Duodenal mucosa (tissue), 2 donors: ENCODE data around the gene COX5B.
"Not testable (repeated sequence)": the region's sequence is repeated elsewhere in the genome, so short reads cannot be mapped to it uniquely, and the experiment has no call there.

Experiments used
- H3K27ac ChIP-seq: one replicate; pipeline ENCODE4 v1.7.0; 2013; ENCODE audit warnings: low read depth, low read length
- H3K27me3 ChIP-seq, 2 donors: one replicate each; pipeline ENCODE4 v1.7.0; 2013; ENCODE audit warnings: low read length in 2 of 2, control low read depth in 1 of 2; ENCODE audit not compliant: insufficient read depth in 2 of 2, control insufficient read depth in 1 of 2
- H3K36me3 ChIP-seq, 2 donors: one replicate each; pipeline ENCODE4 v1.7.0; 2013; ENCODE audit warnings: low read length in 2 of 2, control low read depth in 1 of 2; ENCODE audit not compliant: insufficient read depth in 2 of 2, control insufficient read depth in 1 of 2
- H3K4me1 ChIP-seq, 2 donors: one replicate each; pipeline ENCODE4 v1.7.0; 2013; ENCODE audit warnings: low read length in 2 of 2, control low read depth in 1 of 2; ENCODE audit not compliant: insufficient read depth in 2 of 2, control insufficient read depth in 1 of 2
- H3K4me3 ChIP-seq, 2 donors: one replicate each; pipeline ENCODE4 v1.7.0; 2013; ENCODE audit warnings: low read length in 2 of 2, low read depth in 1 of 2
- H3K9ac ChIP-seq, 2 donors: one replicate each; pipeline ENCODE4 v1.7.0; 2013; ENCODE audit warnings: low read length in 2 of 2, low read depth in 1 of 2
- H3K9me3 ChIP-seq, 2 donors: one replicate each; pipeline ENCODE4 v1.7.0; 2013; ENCODE audit warnings: low read length in 2 of 2, control low read depth in 1 of 2; ENCODE audit not compliant: control insufficient read depth in 1 of 2

COX5B gene, protein sequence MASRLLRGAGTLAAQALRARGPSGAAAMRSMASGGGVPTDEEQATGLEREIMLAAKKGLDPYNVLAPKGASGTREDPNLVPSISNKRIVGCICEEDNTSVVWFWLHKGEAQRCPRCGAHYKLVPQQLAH

DNA sequence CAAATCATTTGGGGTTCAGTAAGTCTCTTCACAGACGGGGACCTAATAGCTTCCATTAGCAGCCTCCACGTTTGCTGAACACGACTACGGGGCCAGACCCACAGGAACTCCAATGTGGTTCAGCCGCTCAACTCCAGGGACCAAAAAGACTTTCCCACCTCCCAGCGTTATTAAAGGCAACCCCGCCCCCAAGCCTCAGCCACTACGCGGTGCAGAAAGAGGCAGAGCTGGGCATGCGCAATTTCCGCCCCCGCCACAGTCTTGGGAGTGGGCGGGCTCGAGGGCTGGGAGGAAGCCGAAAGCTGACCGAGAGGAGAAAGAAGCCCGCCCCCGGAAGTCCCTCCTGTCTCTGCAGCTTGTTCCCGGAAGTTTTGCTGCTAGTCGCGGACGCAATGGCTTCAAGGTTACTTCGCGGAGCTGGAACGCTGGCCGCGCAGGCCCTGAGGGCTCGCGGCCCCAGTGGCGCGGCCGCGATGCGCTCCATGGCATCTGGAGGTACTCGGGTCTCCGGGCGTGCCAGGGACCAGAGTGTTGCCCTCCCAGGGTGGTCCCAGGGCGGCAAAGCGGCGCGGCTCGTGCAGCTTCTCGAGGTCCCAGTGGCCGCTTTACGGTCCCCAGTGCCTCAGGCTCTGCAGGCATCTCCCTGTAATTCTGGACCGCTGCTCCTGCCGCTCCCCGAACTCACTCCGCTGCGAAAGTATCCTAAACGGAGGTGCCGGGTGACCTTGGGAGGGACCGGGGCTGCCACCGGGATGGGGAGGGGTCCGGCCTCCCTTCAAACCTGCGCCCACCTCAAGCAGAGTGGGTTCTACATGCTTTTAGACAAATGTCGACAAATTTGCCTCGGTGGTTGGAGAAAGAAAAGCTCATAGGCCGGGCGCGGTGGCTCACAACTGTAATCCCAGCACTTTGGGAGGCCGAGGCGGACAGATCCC lies at the start of gene COX5B:
COX5B (plus strand) TSS at position 368 of the 935 bp plus-strand sequence; CDS start at position 393, 25 bp downstream.
- peak within 1 kb of the TSS; percentile 99 for H3K9ac ChIP-seq
- H3K4me1 ChIP-seq: peaks cover 36 to 40% of the 10 kb centered on the region in 2 donors
- peaks cover 16 to 22% of the 10 kb centered on the region in 2 donors for H3K36me3 ChIP-seq
- peak within 1 kb of the TSS; percentile 95 to 96 for H3K4me3 ChIP-seq
- no peaks in the 10 kb centered on the region for H3K9me3 ChIP-seq
- no peaks in the 10 kb centered on the region for H3K27me3 ChIP-seq
- H3K27ac ChIP-seq: peak within 1 kb of the TSS; percentile 94

- H3K4me3 ChIP-seq, H3K9ac ChIP-seq, H3K36me3 ChIP-seq, H3K9me3 ChIP-seq, H3K4me1 ChIP-seq, H3K27me3 ChIP-seq, H3K27ac ChIP-seq: not testable (repeated sequence)
Observed at GRCh38 chr2:97596180-97596579, 49.7 kb upstream of the COX5B start.

GRCh38 chr2:97601537-97601936 lies 44.3 kb upstream of the COX5B start:
- not testable (repeated sequence) for H3K9ac ChIP-seq, H3K27me3 ChIP-seq, H3K9me3 ChIP-seq, H3K4me1 ChIP-seq, H3K36me3 ChIP-seq, H3K27ac ChIP-seq, H3K4me3 ChIP-seq

- not testable (repeated sequence) for H3K4me1 ChIP-seq, H3K27me3 ChIP-seq, H3K4me3 ChIP-seq, H3K9me3 ChIP-seq, H3K36me3 ChIP-seq, H3K27ac ChIP-seq, H3K9ac ChIP-seq
Observed at GRCh38 chr2:97605109-97605508, 40.8 kb upstream of the COX5B start.

DNA sequence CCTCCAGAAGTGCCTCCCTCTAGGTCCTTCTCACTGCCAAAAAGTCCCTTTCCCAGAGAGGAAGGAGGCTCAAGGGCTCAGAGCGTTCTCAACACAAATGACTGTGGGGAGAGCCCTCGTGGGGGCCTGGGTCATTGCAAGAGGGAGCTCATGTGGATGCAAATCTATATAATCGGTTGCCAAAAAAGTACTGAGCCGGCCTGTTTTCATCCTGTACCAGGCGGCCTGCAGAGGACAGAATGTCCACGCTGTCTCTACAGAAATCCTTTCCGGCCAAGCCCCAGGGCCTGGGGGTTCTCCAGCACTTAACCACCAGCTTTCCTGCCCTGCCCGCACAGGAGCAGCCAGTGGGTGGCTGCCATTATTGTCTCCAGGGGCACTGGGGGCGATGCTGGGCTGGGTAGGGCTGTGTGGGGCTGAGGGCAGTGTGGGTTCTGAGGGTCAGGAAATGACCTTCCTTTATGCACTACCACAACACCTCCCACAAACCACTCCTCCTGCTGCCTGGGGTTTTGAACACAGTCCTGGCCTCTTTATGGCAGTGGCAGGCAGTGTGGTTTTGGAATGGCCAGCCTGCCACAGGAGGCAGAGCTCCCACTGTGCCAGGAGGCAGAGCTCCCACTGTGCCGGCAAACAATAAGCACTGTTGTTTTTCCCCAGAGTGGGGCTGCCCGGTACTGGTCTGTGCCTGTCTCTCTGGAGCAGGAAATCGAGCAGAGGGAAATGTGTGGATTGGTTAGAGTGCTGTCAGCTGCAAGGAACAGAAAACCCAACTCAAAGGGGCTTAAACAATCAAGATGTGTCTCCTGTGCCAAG lies 40.1 kb upstream of the COX5B start:
- not testable (repeated sequence) for H3K36me3 ChIP-seq, H3K9ac ChIP-seq, H3K27ac ChIP-seq, H3K4me1 ChIP-seq, H3K27me3 ChIP-seq, H3K4me3 ChIP-seq, H3K9me3 ChIP-seq

- not testable (repeated sequence) for H3K4me1 ChIP-seq
Observed at GRCh38 chr2:97608745-97609144, 37.1 kb upstream of the COX5B start.

GRCh38 chr2:97611895-97612294 lies 34.0 kb upstream of the COX5B start:
- H3K4me1 ChIP-seq, H3K4me3 ChIP-seq, H3K36me3 ChIP-seq, H3K27ac ChIP-seq, H3K27me3 ChIP-seq, H3K9me3 ChIP-seq, H3K9ac ChIP-seq: not testable (repeated sequence)

More at GRCh38 chr2:97608745-97609144, 37.1 kb upstream of the COX5B start:
- H3K27me3 ChIP-seq, H3K27ac ChIP-seq, H3K9me3 ChIP-seq, H3K9ac ChIP-seq, H3K4me3 ChIP-seq, H3K36me3 ChIP-seq: not testable (repeated sequence)

DNA sequence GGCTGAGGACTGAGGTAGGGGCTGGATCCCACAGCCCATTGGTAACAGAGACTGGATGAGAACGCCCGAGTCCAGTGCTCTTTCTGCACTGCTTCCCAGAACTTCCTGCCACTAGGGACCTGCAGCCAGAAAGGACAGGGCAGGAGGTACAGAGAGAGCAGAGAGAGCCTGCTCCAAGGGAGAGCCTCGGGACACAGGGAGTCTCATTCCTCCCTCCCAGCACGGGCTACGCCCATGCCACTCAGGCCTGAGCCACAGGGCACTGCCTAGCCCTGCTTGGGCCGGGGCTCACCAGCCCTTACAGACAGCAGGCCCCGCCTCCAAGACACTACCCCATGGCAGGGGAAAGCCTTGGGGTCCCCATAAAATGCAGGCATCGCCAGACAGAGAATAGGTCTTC lies 30.1 kb upstream of the COX5B start:
- H3K9me3 ChIP-seq, H3K9ac ChIP-seq, H3K27me3 ChIP-seq, H3K36me3 ChIP-seq, H3K27ac ChIP-seq, H3K4me1 ChIP-seq, H3K4me3 ChIP-seq: not testable (repeated sequence)

- Histone ChIP-seq H3K4me1 (no peaks in the 10 kb centered on the region), H3K4me3 (no peak overlapping the region), H3K9ac (no peak overlapping the region), H3K9me3 (no peaks in the 10 kb centered on the region), H3K27ac (no peak overlapping the region), H3K27me3 (no peaks in the 10 kb centered on the region), H3K36me3 (no peaks in the 10 kb centered on the region)
Observed at GRCh38 chr2:97617911-97618310, 28.0 kb upstream of the COX5B start.
